ENCODE data around the gene CEP89. TPM values are rescaled to one million over a fixed set of nuclear protein-coding genes. Genes with fewer than 3 reads are reported as not detected.

CEP89 gene
- total and polyA plus RNA-seq, 2 donors (not counting 1 experiment from before 2014, with no cell fraction given) = 6.3 to 13.8 TPM

- Histone ChIP-seq H3K27ac (ENCODE audit: insufficient read depth, low read length) (no peak overlapping the region), H3K27me3 (ENCODE audit: control insufficient read depth, insufficient read depth, low read length) (no peaks in the 10 kb centered on the region), H2AFZ (ENCODE audit: low read length) (no peak overlapping the region), H3K4me2 (ENCODE audit: extremely low read depth, insufficient read depth, low read length) (no peak overlapping the region), H3K4me1 (ENCODE audit: control insufficient read depth, extremely low read depth, insufficient read depth, low read length) (no peaks in the 10 kb centered on the region), H3K9me3 (ENCODE audit: control insufficient read depth, insufficient read depth, low read depth, low read length) (no peaks in the 10 kb centered on the region), H3K36me3 (ENCODE audit: control insufficient read depth, insufficient read depth, low read length) (no peaks in the 10 kb centered on the region), H3K4me3 (replicated peaks in 1 of 4; ENCODE audit: control extremely low read depth in 1 of 4, insufficient read depth in 1 of 4, low read depth in 3 of 4, low read length in 4 of 4) (no peak overlapping the region), H4K20me1 (ENCODE audit: control insufficient read depth, extremely low read depth, insufficient read depth, low read length) (no peaks in the 10 kb centered on the region), H3K9ac (ENCODE audit: insufficient read depth, low read length) (no peak overlapping the region), H3K79me2 (ENCODE audit: control insufficient read depth, insufficient read depth, low read length) (no peaks in the 10 kb centered on the region)
- no peak for TF ChIP-seq CTCF (conservative IDR thresholded peaks at IDR 0.05 in 1 of 2, IDR thresholded peaks at IDR 0.05 in 1 of 2; ENCODE audit: low read depth in 1 of 2, low read length in 2 of 2)
- no peak for TF ChIP-seq EZH2 (IDR thresholded peaks at IDR 0.05; ENCODE audit: low read length, missing control alignments)
- DNase-seq (ENCODE audit: low read depth in 2 of 2) = no peak
These were observed 80.9 kb downstream of the CEP89 start for GRCh38 chr19:32890841-32891240.

- H3K27me3 ChIP-seq (ENCODE audit: control insufficient read depth, insufficient read depth, low read length) = no peaks in the 10 kb centered on the region
- no peaks in the 10 kb centered on the region for H3K4me1 ChIP-seq (ENCODE audit: control insufficient read depth, extremely low read depth, insufficient read depth, low read length)
- no peaks in the 10 kb centered on the region for H4K20me1 ChIP-seq (ENCODE audit: control insufficient read depth, extremely low read depth, insufficient read depth, low read length)
- H3K4me2 ChIP-seq (ENCODE audit: extremely low read depth, insufficient read depth, low read length) = no peak overlapping the region
- H3K36me3 ChIP-seq (ENCODE audit: control insufficient read depth, insufficient read depth, low read length) = no peaks in the 10 kb centered on the region
- TF ChIP-seq EZH2 (IDR thresholded peaks at IDR 0.05; ENCODE audit: low read length, missing control alignments) = no peak
- TF ChIP-seq CTCF (conservative IDR thresholded peaks at IDR 0.05 in 1 of 2, IDR thresholded peaks at IDR 0.05 in 1 of 2; ENCODE audit: low read depth in 1 of 2, low read length in 2 of 2) = no peak
- H3K9me3 ChIP-seq (ENCODE audit: control insufficient read depth, insufficient read depth, low read depth, low read length) = no peaks in the 10 kb centered on the region
- no peak overlapping the region for H2AFZ ChIP-seq (ENCODE audit: low read length)
- DNase-seq (ENCODE audit: low read depth in 2 of 2) = no peak
- no peak overlapping the region for H3K9ac ChIP-seq (ENCODE audit: insufficient read depth, low read length)
- no peak overlapping the region for H3K27ac ChIP-seq (ENCODE audit: insufficient read depth, low read length)
- no peak overlapping the region for H3K4me3 ChIP-seq (replicated peaks in 1 of 4; ENCODE audit: control extremely low read depth in 1 of 4, insufficient read depth in 1 of 4, low read depth in 3 of 4, low read length in 4 of 4)
- no peaks in the 10 kb centered on the region for H3K79me2 ChIP-seq (ENCODE audit: control insufficient read depth, insufficient read depth, low read length)
These were observed 81.4 kb downstream of the CEP89 start for GRCh38 chr19:32890326-32890725.

GRCh38 chr19:32889137-32889934 is 82.4 kb downstream of the CEP89 start:
- H3K9me3 ChIP-seq (ENCODE audit: control insufficient read depth, insufficient read depth, low read depth, low read length) = no peaks in the 10 kb centered on the region
- no peak overlapping the region for H3K4me2 ChIP-seq (ENCODE audit: extremely low read depth, insufficient read depth, low read length)
- no peaks in the 10 kb centered on the region for H3K27me3 ChIP-seq (ENCODE audit: control insufficient read depth, insufficient read depth, low read length)
- no peaks in the 10 kb centered on the region for H3K36me3 ChIP-seq (ENCODE audit: control insufficient read depth, insufficient read depth, low read length)
- no peak overlapping the region for H3K27ac ChIP-seq (ENCODE audit: insufficient read depth, low read length)
- no peaks in the 10 kb centered on the region for H3K4me1 ChIP-seq (ENCODE audit: control insufficient read depth, extremely low read depth, insufficient read depth, low read length)
- TF ChIP-seq EZH2 (IDR thresholded peaks at IDR 0.05; ENCODE audit: low read length, missing control alignments) = no peak
- TF ChIP-seq CTCF (conservative IDR thresholded peaks at IDR 0.05 in 1 of 2, IDR thresholded peaks at IDR 0.05 in 1 of 2; ENCODE audit: low read depth in 1 of 2, low read length in 2 of 2) = no peak
- no peaks in the 10 kb centered on the region for H3K79me2 ChIP-seq (ENCODE audit: control insufficient read depth, insufficient read depth, low read length)
- H2AFZ ChIP-seq (ENCODE audit: low read length) = no peak overlapping the region
- no peaks in the 10 kb centered on the region for H4K20me1 ChIP-seq (ENCODE audit: control insufficient read depth, extremely low read depth, insufficient read depth, low read length)
- DNase-seq (ENCODE audit: low read depth in 2 of 2) = no peak
- H3K4me3 ChIP-seq (replicated peaks in 1 of 4; ENCODE audit: control extremely low read depth in 1 of 4, insufficient read depth in 1 of 4, low read depth in 3 of 4, low read length in 4 of 4) = no peak overlapping the region
- H3K9ac ChIP-seq (ENCODE audit: insufficient read depth, low read length) = no peak overlapping the region
